ENCODE results near the gene ZNF217. TPM values are rescaled to one million over a fixed set of nuclear protein-coding genes. Genes with fewer than 3 reads are reported as not detected.
A peak's percentile ranks its signal among the peaks of the same experiment; 100 is the strongest.
"Not testable (repeated sequence)": the region's sequence is repeated elsewhere in the genome, so short reads cannot be mapped to it uniquely, and the experiment has no call there.

Gene ZNF217
- 10 to 100 TPM; 18.0 to 42.8 (median 27.8) TPM for total RNA-seq

DNA sequence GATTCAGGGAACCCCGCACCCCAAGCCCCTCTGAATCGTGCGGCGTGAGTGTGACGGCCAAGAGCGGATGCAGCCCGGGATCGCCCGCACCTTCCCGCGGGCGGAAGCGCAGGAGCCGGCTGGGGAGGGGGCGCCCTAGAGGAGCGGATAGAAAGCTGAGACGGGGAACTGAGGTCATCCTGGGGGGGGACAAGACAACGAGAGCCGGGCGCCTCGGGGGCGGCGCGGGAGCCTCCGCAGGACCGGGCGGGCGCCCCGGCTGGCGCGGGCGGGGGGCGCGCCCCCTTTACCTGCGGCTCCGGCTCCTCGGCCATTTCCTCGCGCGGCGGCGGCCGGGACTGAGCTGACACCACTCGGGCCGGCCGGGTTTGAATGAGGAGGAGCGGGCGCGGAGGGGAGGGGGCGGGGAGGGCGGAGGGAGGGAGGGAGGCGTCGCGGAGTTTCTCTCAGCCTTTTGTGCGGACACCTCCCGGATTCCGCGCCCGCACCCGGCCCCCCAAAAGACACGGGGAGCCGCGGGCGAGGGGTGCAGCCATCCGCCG is at the start of gene ZNF217:
TSS of gene ZNF217 (minus strand) at position 374 of the 542 bp plus-strand sequence. CDS start 11,013 bp downstream, outside the sequence.
- intact Hi-C loops (cut with DNase I); H3K36me3 ChIP-seq; H3K9me3 ChIP-seq; H3K27me3 ChIP-seq: not testable (repeated sequence)
- 0% methylated on average over 18 of the region's 66 CpGs; no CpG with 5 or more reads in 1 of the 2 donors for WGBS, 2 donors
- DNase-seq: peak; percentile 74 to 83
- H3K27ac ChIP-seq: peak within 1 kb of the TSS; percentile 99 to 100 (median 100)
- peak within 1 kb of the TSS; percentile 58 to 94 (median 90) for H3K4me3 ChIP-seq (replicated peaks in 1 of 3)
- peak in 1 of 2 donors; percentile 15 for TF ChIP-seq POLR2A (IDR thresholded peaks at IDR 0.05)
- peaks cover 17 to 29% of the 10 kb centered on the region in 2 donors for H3K4me1 ChIP-seq

DNA sequence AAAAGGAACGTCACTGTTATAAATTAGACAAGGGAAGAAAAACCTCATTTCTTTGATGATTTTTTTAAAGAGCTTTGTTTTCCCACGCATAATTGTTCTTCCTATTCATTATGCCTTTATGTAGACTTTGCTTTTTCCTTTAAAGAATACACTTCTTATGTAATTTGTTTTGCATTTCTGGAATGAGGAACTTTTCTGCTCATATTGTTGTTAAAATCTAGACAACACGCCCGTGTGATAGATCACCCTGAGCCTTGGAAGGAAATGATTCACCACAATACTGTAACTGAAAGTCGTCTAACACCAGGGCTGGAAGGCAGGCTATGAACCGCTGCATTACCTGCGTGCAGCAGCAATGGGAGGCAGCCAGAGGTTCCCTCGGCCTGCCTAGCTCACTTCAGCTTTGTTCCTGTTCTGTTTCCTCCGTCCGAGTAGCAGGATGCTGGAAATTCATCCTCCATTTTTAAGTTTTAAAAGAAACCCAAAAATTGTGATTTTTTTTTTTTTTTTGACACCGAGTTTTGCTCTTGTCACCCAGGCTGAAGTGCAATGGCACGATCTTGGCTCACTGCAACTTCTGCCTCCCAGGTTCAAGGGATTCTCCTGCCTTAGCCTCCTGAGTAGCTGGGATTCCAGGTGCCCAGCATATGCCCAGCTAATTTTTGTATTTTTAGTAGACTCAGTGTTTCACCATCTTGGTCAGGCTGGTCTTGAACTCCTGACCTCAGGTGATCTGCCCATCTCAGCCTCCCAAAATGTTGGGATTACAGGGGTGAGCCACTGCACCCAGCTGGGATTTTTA is 49.6 kb upstream of the ZNF217 start:
- Histone ChIP-seq H3K27ac (peak overlapping the region in 2 of 3 donors; percentile 46 to 63), H3K9me3 (no peaks in the 10 kb centered on the region), H3K4me1 (peaks cover 10 to 15% of the 10 kb centered on the region in 2 donors), H3K36me3 (no peaks in the 10 kb centered on the region), H3K27me3 (no peaks in the 10 kb centered on the region), H3K4me3 (replicated peaks in 1 of 3) (no peak overlapping the region)
- TF ChIP-seq CTCF (IDR thresholded peaks at IDR 0.05): no peak
- no peak for TF ChIP-seq POLR2A (IDR thresholded peaks at IDR 0.05)
- no peak for DNase-seq
- intact Hi-C loops (cut with DNase I): no loop called here
- WGBS, 2 donors: 49 to 63% methylated on average over 12 of the region's 12 CpGs

GRCh38 chr20:53642196-53643030 is 48.8 kb upstream of the ZNF217 start:
- Histone ChIP-seq H3K9me3 (no peaks in the 10 kb centered on the region), H3K36me3 (no peaks in the 10 kb centered on the region), H3K27ac (peak overlapping the region in 2 of 3 donors; percentile 46 to 63), H3K27me3 (no peaks in the 10 kb centered on the region), H3K4me3 (replicated peaks in 1 of 3) (no peak overlapping the region), H3K4me1 (peaks cover 10 to 15% of the 10 kb centered on the region in 2 donors)
- peak; percentile 16 to 20 for DNase-seq
- intact Hi-C loops (cut with DNase I): no loop called here
- WGBS, 2 donors: 70 to 76% methylated on average over 17 of the region's 17 CpGs
- TF ChIP-seq POLR2A (IDR thresholded peaks at IDR 0.05) (no peak), CTCF (IDR thresholded peaks at IDR 0.05) (no peak)

DNA sequence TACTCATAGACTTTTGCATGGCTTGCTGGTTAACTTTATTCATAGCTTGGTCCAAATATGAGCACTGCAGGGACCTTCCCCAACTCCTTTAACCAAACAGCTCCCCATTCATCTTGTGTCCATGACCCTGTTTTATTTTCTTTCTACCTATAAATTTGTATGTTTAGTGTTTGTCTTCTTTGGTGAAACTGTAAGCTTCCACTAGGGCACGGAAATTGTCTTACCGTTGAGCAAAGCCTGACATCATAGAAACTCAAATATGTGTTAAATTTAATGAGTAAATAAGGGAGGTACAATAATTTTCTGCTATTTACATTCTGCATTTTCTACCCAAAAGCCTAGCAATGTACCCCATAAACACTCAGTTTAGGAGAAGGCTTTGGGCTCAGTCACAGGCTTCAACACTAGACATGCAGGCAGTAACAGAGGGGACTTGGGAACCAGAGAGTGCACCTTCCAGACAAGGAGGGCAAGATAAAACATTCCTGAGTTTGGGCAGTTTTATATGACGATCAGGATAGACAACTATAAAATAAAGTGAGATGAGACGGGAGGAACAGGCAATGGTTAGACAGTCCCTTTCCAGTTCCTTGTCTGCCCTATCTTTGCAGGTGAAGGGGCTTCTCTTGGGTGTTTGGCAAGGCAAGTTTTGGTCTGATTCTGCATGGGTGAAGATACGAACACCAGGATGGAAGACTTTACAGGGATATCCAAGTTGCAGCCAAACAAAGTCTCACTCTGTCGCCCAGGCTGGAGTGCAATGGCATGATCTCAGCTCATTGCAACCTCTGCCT is 46.2 kb upstream of the ZNF217 start:
- intact Hi-C loops (cut with DNase I): no loop called here
- WGBS, 2 donors: 92 to 94% methylated on average over 6 of the region's 6 CpGs
- no peak for DNase-seq

More for the DNA sequence above, 46.2 kb upstream of the ZNF217 start:
- Histone ChIP-seq H3K36me3 (no peaks in the 10 kb centered on the region), H3K4me1 (peaks cover 10 to 15% of the 10 kb centered on the region in 2 donors), H3K27ac (no peak overlapping the region), H3K9me3 (no peaks in the 10 kb centered on the region), H3K27me3 (no peaks in the 10 kb centered on the region), H3K4me3 (replicated peaks in 1 of 3) (no peak overlapping the region)
- no peak for TF ChIP-seq POLR2A (IDR thresholded peaks at IDR 0.05)
- TF ChIP-seq CTCF (IDR thresholded peaks at IDR 0.05): no peak

Measured in thyroid gland (tissue), 4 donors.